HG02885 (cell line): ENCODE results near the gene ZNF629.
"Not testable (repeated sequence)": the region's sequence is repeated elsewhere in the genome, so short reads cannot be mapped to it uniquely, and the experiment has no call there.

ENCODE experiments used
- ATAC-seq: cut with Tn5 transposase; IDR thresholded peaks from one replicate; pipeline ENCODE4 v1.9.1; 2021; ENCODE audit warnings: mild to moderate bottlenecking; ENCODE audit not compliant: unreplicated experiment, poor library complexity

ZNF629 gene

DNA sequence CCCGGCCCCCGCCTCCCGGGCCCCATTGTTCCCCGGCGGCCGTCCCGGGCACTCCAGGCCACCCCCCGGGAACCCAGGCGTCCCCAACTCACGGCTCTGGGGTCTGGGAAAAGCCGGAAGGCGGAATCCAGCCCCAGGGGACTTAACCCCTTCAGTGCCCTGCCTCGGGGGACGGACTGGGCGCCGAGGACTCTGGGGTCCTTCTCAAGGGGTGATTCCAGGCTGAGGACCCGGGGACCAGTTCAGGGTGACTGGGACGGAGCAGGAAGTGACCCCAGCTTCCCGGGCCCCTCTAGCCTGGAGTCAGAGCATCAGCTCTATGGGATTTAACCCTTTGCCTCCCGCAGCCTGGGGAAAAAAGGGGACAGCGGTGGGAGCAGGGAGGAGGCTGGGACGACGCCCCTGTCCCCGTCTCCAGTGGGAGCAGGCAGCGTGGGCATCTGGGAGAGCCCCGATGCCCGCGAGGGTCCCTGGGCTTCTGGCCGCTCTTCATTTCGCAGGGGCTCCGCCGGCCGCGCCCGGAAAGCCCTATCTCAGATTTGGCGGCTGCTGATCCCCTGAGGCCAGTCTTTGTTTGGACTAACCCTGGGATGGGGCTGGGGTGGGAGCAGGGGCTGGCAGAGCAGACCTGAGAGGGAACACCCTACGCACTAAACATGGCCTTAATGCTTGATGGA, at the start of gene ZNF629:
Gene ZNF629, minus strand, starts transcription at position 270 of the 677 bp plus-strand sequence. CDS start 2,723 bp downstream, outside the sequence.
- ATAC-seq, result no peak

DNA sequence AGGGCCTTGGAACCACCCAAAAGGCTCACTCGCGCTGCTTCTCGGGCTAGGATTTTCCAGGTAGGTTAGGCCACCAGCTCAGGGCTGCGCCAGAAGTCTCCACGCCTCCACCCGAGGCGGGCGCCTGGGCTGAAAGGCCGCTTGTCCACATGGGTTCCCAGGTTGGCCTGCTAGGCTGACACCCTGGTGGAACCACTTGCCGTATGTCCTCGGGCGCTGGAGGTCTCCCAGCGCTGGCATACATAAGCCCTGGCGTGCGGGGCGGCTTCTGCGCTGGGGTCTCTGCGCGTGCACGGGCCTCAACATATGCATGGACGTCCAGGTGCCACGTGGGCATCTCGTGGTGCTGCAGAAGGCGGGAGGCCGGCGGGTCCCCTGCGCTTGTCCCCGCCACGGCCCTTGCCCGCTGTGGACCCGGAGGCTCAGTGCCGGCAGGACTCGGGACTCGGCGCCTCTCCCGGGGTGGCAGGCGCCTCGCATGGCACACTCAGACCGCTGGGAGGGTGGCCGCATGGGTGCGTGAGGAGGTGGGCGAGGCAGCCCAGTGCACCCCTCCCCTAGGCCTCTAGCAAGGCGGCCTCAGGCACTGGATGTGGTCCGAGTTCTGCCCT, 47.2 kb upstream of the ZNF629 start:
- no peak for ATAC-seq

DNA sequence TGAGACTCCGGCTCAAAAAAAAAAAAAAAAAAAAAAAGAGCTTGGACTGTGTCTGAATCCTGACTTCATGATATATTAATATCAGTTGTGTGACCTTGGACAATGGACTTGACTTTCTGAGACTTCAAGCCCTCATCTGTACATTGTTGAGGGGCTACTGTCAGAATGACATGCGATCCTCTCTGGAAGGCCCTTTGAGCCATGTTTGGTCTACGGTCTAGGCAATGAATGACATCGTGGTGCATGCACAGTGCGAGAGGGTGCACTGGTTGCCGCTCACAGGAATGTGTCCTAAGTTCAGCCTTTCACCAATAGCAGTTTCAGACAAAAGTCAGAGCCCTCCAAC, 43.0 kb upstream of the ZNF629 start:
- ATAC-seq, result no peak

DNA sequence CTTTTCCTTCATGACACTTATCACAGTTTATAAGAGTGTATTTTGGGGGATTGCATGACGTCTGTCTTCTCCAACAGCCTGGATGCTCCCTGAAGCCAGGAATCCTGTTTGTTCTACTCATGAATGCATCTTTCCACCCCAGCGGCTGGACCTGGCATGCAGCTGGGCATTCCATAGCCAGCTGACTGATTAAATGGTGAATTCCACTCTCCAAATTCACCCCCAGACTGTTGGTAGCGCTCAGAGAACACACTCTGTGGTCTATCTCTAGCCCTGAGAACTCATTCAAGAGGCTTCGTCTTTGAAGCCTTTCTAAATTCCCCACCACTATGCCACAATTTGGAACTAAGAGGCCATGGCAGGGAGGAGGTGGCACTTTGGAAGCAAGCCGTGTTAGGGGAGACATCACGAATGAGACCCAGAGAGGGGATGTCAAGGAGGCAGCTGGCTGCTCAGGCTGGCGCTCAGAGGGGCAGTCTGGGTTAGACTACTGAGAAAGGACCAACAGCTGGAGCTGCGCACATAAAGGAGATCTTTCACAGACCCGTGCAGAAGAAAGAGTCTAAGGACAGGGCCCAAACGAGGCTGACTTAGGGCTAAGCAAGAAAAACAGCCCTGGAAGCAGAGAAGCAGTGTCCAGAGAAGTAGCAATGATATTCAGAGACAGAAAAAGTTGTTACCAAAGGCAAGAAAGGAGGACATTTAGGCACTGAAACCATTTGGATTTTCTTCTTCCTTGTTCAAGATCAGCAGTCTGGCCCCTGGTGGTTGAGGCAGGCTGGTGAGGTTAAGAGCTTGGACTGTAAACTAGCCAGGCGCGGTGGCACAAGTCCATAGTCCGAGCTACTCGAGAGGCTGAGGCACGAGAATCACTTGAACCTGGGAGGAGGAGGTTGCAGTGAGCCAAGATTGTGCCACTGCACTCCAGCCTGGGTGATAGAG, 42.4 kb upstream of the ZNF629 start:
- ATAC-seq, result no peak

DNA sequence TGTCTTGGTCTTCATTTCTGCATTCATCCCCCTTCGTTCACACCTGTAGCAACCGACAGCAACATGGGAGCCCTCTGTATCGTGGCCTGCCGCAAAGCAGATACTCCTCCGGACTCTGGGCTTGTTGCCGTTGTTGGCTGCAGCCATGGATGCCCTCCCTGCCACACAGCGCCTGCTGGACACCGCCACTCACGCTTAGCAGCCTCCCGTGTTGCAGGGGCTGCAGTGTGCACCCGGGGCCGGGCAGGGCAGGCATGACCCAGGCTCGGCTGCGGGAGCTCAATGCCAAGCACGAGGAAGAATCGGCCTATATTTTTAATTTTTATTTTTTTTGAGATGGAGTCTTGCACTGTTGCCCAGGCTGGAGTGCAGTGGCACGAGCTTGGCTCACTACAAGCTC, 34.9 kb upstream of the ZNF629 start:
- ATAC-seq, result no peak

DNA sequence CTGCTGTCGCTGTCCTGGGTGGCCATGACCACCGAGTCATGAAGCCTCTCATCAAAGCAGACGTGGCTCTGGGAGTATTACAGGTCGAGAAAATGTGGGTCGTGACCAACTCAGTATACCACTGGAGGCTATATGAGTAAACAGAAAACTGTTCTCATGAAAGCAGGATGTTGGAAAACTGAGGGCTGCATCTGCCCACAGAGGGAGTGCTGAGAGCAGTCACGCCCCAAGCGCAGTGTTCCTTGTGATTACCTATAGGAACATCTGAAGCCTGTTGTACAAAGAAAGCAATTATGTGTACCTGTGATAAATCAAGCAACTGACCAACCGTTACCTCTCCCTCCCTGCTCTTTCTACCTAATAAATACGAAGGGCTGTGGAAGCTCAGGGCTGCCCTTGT, 34.4 kb upstream of the ZNF629 start:
- ATAC-seq, result not testable (repeated sequence)

DNA sequence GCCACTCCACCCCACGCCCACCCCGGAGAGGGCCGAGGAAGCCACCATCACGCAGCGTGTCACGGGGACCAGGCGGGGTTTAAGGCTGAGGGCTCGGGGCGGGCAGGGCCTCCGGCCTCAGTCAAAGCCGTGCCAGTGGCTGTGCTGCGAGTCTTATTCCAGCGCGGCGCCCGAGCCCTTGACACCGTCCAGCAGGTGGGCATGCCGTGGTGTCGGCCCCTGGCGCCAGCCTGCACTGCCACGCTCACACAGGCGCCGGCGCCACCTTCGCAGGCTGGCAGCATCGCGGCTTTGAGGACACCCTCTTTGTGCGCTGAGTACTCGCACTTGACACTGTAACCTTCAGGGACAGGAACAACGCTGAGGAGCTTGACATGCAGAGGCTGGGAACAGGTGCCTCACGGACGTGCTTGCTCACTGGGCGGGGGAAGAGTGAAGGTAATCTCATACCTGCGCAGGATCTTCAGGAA, 34.0 kb upstream of the ZNF629 start:
- ATAC-seq, result no peak

DNA sequence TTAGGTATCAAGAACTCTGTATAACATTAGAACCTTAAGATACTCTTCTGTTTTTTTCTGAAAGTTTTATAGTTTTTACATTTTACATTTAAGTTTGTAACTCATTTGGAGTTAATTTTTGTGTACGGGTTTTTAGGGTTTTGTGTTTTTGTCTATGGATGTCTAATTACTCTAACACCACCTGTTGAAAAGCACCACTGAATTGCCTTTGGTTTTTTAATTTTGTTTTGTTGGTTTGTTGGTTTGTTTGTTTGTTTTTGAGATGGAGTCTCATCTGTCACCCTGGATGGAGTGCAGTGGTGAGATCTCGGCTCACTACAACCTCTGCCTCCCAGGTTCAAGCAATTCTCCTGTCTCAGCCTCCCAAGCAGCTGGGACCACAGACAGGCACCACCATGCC, 29.8 kb upstream of the ZNF629 start:
- no peak for ATAC-seq

DNA sequence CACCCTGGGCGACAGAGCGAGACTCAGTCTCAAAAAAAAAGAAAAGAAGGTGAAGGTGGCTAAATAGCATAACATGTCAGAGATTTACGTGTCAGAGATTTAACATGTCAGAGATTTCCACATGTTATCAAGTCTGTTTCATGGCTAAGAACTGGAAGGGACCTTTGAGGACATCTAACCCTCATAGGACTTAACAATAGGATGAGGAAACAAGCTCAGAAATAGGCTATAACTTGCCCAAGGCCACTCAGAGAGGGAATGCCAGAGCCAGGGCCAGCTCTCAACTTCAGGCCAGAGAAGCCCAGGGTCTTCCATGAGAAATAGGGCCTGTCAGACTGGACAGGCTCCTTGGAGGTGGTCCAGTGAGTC, 26.8 kb upstream of the ZNF629 start:
- ATAC-seq, result peak; percentile 2

DNA sequence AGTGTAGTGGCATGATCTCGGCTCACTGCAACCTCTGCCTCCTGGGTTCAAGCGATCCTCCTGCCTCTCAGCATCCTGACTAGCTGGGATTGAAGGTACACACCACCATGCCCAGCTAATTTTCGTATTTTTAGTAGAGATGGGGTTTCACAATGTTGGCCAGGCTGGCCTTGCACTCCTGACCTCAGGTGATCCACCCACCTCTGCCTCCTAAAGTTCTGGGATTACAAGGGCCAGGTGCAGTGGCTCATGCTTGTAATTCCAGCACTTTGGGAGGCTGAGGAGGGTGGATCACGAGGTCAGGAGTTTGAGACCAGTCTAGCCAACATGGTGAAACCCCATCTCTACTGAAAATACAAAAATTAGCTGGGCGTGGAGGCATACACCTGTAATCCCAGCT, 22.7 kb upstream of the ZNF629 start:
- ATAC-seq, result not testable (repeated sequence)

DNA sequence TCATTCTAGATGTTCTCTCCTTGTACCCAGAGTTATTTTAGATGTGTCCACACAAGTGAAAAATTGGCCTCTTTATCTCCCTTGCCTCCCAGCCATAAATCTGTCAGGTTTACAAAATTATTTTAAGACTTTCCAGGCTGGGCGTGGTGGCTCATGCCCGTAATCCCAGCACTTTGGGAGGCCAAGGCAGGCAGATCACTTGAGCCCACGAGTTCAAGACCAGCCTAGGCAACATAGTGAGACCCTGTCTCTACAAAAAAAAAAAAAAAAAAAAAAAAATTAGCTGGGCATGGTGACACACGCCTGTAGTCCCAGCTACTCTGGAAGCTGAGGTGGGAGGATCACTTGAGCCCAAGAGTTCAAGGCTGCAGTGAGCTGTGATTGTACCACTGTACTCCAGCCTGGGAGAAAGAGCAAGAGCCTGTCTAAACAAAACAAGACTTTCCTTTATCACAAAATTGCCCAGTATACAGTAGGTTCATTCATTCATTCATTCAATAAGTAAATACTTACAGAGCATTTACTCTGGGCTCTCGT, 22.0 kb upstream of the ZNF629 start:
- ATAC-seq, result not testable (repeated sequence)

DNA sequence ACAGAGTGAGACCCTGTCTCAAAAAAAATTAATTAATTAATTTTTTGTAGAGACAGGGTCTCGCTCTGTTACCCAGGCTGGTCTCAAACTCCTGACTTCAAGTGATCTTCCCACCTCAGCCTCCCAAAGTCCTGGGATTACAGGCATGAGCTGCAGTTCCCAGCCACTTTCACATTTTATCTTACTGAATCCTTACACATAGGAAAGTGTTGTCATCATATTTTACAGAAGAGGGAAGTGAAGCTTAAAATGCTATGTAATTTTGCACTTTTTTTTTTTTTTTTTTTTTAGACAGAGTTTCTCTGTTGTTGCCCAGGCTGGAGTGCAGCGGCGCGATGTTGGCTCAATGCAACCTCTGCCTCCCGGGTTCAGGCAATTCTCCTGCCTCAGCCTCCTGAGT, 21.1 kb upstream of the ZNF629 start:
- no peak for ATAC-seq

DNA sequence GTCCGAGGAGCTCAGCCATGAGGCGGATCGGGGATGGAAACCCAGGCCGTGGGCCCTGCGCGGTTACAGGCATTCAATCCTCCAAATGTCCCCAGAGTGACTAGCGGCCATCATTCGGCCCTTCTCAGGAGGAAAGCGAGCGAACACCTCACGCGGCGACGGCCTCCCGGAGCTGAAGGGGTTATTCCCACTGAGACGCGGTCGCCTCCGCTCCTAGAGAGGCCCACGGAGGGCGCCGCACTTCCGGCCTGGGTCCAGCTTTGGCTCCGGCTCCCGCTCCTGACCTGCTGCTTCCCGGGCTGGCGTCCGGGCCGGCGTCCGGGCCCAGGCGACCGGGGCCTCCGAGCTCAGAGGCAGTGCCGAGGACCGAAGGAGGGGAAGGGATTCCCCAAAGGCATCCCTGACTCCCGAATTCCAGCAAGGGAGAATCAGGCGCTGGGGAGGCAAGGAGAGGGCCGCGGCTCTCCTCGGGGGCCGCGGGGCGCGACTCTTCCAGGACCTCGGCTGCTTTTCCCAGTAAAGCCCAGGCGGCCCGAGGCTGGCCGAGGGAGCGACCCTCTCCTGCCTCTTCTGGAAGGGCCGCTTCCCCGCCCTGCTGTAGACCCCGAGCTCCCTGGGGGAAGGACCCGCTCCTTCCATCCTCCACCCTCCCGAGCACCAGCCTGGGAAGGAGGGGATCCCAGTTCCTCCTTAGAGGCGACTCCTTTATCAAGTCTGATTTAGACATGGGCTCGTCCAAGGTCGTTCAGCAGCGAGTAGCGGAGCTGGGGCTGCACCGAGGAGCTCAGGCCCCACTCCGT, 18.6 kb upstream of the ZNF629 start:
- ATAC-seq, result no peak

DNA sequence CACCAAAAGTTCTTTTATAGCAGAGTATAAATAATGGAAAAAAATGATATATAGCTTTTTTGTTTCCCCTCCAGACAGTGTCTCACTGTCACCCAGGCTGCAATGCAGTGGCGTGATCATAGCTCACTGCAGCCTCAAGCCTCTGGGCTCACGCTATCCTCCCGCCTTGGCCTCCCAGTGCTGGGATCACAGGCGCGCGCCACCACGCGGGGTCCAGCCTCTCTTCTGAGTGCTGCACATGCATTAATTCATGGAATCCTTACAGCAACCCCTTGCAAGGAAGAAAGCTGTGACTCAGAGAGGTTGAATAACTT, 18.0 kb upstream of the ZNF629 start:
- no peak for ATAC-seq

DNA sequence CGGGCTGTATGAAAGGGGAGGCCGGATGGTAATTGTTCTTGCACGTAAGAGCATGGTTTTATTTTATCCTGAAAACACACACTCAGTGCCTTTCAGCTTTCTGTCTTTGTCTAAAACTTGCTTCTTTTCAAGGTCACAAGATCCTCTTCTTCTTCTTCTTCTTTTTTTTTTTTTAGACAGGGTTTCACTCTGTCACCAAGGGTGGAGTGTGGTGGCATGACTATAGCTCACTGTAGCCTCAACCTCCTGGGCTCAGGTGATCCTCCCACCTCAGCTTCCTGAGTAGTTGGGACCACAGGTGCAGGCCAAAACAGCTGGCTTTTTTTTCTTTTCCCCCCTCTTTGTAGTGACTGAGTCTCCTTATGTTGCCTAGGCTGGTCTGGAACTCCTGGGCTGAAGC, 15.9 kb upstream of the ZNF629 start:
- ATAC-seq, result no peak

DNA sequence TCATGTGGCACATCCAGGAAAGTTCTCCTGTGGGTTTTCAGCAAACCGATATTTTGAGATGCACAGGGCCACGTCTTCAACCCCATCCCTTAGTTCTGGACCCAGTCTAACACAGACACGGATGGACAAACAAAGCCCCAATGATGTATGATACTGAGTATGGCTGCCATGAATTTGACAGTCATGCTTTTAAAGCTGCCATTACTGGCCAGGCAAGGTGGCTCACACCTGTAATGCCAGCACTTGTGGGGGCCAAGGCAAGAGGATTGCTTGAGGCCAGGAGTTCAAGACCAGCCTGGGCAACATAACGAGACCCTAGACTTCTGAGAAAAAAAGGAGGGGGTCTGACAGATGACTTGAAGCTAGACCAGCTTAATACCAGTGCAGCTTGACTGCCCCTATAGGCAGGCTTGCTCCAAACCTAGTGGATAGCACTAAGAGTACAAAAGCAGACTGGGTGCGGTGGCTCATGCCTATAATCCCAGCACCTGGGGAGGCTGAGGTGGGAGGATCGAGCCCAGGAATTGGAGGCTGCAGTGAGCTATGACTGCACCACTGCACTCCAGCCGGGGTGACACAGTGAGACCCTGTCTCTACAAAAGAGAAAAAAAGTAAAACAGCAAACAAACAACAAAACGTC, 10.8 kb upstream of the ZNF629 start:
- ATAC-seq, result no peak

DNA sequence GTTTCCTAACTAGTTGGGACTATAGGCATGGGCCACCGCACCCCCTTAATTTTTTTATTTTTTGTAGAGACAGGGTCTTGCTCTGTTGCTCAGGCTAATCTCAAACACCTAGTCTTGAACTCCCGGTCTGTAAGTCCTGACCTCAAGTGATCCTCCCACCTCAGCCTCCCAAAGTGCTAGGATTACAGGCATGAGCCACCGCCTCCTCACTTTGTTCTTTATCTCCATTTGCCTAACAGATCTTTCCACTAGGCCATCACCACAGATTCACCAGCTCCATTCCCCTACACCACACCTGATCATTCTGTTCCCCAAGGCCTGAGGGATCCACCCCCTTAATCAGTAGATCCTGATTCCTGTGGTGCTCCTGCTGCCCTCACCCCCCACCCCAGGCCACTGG, 7.6 kb upstream of the ZNF629 start:
- ATAC-seq, result no peak

DNA sequence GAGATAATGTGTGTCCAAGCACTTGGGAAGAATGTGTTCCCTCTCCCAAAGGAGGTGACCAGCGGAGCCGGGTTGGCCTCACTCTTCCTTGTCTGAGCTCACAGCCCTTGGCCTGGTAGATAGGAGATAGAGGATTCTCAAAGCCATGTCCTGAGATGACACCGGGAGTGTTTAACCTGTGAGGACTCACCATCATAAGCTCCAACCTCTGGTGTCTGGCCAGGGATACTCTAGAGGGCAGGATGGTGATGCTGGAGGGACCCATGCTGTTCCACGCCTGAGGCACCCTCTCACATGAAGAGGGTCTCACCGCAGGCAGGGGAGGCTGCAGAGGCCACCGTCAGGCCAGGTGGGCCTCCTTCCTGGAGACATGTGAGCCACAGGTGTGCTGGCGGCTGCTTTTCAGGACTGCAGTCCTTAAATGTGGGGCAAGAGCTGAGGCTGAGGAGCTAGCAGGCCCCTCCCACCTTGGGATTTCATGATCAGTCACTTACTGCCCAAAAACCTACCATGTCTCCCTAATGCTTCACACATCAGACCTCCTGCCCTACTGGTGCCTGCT, 6.6 kb upstream of the ZNF629 start:
- ATAC-seq, result no peak

DNA sequence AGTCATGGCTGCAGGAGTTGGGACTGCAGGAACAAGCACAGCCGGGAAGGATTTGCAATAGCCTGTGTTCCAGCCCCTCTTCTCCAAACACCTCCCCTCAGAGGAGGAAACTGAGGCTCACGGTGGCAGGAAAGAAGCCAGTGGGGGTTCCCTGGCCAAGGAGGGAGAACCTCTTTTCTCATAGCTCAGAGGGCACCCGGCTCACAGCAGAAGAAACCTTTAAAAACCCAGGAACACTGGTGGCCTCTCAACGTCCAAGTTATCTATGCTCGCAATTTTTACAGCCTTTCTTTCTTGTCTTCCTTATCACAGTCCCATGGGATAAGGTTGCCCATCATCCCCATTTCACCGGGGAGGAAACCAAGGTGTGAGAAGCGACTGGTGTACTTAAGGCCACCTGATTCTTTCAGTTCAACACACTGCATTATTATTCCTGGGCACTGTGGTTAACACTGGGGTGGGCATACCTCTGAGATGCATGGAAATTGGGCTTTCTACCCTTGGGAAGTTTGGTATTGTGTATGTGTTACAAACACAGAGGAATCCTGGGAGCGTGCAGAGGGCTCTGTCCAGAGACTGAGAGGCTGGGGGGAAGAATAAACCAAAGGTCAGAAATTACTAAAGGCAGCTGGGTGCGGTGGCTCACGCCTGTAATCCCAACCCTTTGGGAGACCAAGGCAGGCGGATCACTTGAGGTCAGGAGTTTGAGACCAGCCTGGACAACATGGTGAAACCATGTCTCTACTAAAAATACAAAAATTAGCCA, 791 bp upstream of the ZNF629 start:
- ATAC-seq, result no peak
